Stimulated activated CD8-positive, alpha-beta memory T cell treated with anti-CD3 and anti-CD28 coated beads, Interleukin-4, amount 100 ng/mL, for 1 hour (primary cell): ENCODE results near the gene SMTNL2.
"Not testable (repeated sequence)": the region's sequence is repeated elsewhere in the genome, so short reads cannot be mapped to it uniquely, and the experiment has no call there.

Experiments used
- DNase-seq, 2 donors: peaks; one replicate each; pipeline ENCODE4 v3.0.0-alpha.2; 2020; ENCODE audit warnings: low read depth in 2 of 2, low spot score in 1 of 2

Gene SMTNL2

DNA sequence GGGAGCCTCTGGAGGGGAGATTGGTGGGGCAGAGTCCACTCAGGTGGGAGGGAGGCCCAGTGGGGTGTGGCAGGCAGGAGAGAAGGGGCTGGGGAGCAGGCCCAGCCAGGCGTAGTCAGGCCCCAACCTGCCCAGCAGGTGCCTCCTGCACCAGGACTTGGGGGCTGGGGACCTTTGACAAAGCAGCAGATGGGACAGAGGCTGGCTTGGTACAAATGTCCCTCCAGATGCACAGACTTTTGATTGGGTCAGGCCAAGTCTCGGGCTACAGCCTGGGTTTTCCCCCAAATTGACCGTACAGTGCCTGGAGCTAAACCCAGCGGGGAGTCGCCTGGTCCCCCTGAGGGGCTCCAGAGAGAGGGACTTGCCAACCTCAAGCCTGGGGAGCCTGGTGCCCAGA is 24.4 kb upstream of the SMTNL2 start:
- no peak for DNase-seq

DNA sequence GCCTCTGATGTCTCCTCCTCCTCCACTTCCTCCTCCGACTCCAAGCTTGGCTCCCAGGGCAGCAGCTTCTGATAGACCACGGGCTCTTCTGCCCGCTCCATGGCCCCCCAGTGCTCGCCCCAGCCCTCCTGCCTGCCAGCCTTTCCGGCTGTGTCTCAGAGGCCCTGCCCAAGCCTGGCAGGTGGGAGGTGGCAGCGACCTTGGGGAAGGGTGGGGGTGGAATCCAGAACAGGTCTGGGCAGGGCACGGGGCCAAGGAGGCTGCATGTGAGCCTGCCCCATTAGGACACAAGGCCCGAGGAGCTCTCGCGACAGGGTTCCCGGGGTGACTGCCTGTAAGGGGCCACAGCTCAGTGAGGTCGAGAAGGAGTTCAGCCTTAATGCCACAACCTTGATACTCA is 23.9 kb upstream of the SMTNL2 start, which contains the start of gene GGT6:
GGT6 (minus strand) TSS at position 157 of the 400 bp plus-strand sequence; CDS start at position 101, 56 bp downstream.
- no peak for DNase-seq

GRCh38 chr17:4560837-4561256 is 23.5 kb upstream of the SMTNL2 start:
- no peak for DNase-seq

- no peak for DNase-seq
Observed at GRCh38 chr17:4562015-4562969, 22.0 kb upstream of the SMTNL2 start.

- DNase-seq = peak; percentile 14
Observed at GRCh38 chr17:4565209-4566141, 18.9 kb upstream of the SMTNL2 start.

DNA sequence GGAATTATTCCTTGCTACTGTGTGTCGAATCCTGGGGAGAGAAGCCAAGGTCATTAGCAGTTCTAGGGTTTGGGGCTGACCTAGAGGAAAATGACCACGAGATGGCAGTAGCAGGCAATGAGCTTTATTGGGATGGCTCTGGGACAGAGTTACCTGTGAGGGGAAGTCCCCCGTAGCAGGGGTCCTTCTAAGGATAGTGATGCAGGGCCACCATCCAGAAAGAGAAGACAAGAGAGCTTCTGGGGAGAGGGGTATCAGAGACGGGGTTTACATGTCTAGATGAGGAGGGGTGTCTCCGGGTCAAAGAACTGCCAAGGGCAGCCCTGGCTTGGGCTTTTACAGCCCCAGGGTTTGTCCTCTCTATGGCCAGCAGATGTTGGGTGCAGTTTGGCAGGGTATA is 17.5 kb upstream of the SMTNL2 start:
- no peak for DNase-seq

- no peak for DNase-seq
Observed at GRCh38 chr17:4569591-4569990, 14.7 kb upstream of the SMTNL2 start.

GRCh38 chr17:4572131-4572530 is 12.2 kb upstream of the SMTNL2 start:
- no peak for DNase-seq

- no peak for DNase-seq
Observed at GRCh38 chr17:4573115-4573514, 11.2 kb upstream of the SMTNL2 start.

GRCh38 chr17:4573669-4574068 is 10.7 kb upstream of the SMTNL2 start:
- DNase-seq = peak in 1 of 2 donors; percentile 29

DNA sequence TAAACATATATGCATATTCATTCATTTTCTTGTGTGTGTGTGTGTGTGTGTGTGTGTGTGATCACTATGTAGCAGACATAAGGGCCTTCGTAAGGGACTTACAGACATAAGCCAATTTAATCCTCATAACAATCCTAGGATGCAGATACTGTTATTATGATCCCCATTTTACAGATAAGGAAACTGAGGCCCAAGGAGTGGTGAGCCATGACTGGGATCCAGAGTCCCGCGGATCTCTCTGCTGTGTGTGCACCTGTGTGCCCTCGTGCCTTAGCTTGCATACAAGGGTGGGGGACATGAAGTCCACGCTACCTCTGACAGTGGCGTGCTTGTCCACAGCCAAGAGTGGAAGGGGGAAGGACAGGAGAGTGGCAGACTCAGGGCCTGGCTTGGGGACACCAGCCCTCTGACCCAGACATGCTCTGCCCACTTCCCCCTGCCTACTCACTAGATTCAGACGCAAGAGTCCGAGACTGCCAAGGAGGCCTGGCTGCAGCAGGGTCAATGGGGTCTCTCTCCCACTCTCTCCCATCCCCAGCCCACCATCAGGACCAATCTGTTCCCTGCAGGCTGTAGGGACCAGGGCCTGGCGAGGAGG is 9.8 kb upstream of the SMTNL2 start:
- DNase-seq = no peak

GRCh38 chr17:4576161-4576558 is 8.2 kb upstream of the SMTNL2 start:
- DNase-seq = no peak

DNA sequence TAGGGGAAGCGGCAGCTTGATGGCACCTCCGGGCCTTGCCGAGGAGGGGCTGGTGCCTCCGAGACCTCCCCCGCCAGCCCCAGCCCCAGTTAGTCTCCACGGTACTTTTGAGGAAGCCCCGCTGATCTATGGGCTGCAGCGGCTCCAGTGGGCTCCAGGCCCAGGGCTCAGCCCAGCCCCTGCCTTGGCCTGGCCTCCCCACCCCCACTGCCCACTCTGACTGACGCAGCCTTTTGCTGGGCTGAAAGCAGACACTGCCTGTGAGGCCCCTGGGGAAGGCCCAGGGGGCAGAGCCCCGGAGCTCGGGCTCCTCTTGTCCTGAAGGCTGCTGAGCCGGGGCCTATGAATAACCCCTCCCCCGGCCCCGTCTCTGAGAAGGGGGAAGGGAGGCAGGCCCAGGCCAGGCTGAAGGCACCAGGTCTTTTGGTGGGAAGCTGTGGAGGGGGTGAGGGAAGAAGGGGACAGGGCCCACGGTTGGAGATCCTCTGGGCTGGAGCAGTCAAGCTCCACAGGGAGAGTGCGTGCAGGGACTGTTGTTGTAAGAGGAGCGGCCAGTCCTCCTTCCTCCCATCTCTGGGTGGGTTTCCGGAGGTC is 7.5 kb upstream of the SMTNL2 start:
- DNase-seq = no peak

DNA sequence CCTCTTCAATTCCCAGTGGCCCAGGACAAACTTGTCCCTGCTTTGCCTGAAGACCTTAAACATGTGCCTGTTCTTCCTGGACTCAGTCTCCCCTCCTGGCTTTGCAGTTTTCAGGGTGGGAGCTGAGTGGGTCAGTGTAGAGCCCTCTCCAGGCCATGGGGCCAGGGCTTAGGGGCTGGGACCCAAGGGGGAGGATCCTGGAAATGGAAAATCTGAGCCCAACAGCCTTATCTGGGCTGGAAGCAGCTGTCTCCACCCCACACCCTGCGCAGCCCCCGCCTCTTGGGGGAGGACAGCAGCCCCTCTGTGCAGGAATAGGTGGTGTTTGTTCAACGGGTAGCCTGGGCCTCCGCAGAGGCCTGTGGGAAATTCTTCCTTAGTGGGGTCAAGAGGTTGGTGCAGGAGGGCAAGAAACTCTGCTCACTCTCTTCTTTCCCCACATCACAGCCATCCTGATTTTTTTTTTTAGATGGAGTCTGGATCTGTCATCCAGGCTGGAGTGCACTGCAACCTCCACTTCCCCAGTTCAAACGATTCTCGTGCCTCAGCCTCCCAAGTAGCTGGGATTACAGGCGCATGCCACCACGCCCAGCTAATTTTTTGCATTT is 6.8 kb upstream of the SMTNL2 start:
- no peak for DNase-seq

GRCh38 chr17:4578349-4578748 is 6.0 kb upstream of the SMTNL2 start:
- DNase-seq = not testable (repeated sequence)

- no peak for DNase-seq
Observed at GRCh38 chr17:4579678-4580077, 4.7 kb upstream of the SMTNL2 start.

DNA sequence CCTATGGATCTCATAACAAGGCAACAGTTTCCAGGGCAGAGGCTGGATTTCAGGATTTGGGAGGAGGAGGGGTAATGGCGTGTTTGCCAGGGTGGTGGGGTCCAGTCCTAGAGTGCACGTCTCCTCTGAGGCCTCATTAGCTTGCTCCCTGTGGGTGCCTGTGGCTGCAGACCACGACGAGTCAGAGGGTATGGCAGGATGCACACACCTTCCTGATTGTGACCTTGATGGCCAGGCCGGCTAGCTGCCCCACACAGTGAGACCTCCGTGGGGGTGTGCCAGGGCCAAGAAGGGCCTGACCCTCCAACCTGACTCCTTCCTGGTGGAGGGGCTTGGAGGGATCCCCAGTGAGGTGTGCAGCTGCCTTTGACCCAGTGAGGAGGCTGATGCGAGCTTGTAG is 4.0 kb upstream of the SMTNL2 start:
- DNase-seq = no peak

- no peak for DNase-seq
Observed at GRCh38 chr17:4582101-4582501, 2.2 kb upstream of the SMTNL2 start.

DNA sequence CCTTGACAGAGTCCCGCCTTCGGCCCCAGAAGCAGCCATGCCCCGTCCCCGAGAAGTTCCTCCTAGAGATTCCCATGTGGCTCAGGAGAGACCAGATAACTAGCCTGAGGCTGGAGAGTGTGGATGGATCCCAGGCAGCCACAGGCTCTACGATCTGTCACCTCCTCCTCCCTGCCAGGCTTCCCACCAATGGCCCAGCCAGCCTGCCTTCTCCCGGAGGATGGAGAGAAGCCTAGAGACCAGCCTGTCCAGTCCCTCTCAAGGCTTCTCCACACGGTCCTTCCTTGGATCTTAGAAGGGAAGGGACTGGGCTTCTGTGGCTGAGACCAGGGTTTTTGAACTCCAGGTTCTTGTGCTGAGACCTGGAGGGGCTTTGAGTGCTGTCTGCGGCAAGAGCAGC is 1.6 kb upstream of the SMTNL2 start:
- no peak for DNase-seq

DNA sequence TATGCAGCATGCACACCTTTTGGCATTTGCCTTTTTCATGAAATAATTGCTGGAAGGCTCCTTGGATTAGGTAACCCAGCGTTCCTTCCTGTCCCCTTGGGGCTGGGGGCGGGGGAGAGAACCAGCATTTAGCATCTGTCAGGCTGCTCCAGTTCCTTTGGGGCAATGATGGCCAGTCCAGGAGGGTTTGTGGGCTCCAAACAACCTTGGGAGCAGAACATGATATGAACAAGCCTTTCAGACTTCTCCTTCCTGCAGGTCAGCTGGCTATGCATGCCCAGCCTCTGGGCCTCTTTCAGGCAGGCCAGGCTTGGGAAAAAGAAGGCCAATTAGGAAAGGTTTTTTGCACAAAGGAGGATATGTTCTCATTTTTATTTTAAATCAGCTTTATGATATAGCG is 1.1 kb upstream of the SMTNL2 start:
- no peak for DNase-seq

DNA sequence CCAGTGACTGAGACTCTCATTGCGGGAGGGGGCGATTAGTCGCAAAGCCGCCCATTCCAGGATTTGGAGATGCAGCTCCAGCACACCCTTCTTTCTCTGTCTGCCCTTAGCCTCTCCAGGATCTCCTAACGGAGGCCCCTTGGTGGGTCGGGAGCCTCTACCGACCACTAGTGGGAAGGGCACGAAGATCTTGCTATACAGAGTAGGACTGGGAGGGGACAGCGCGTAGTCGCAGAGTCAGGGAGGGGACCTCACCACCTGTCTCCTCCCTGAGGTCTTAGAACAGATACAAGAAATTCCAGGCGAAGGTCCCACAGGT is 588 bp upstream of the SMTNL2 start:
- DNase-seq = no peak
